ES-I3 (cell line): ENCODE data around the gene EHD1.
A peak's percentile ranks its signal among the peaks of the same experiment; 100 is the strongest.

Source experiments
- H3K36me3 ChIP-seq: 2 replicates; pipeline ENCODE4 v1.6.1; 2013; ENCODE audit warnings: mild to moderate bottlenecking, low read length, control low read depth, moderate library complexity; ENCODE audit not compliant: insufficient read depth
- H3K4me1 ChIP-seq: 2 replicates; pipeline ENCODE4 v1.6.1; 2013; ENCODE audit warnings: mild to moderate bottlenecking, control low read depth, low read length; ENCODE audit not compliant: insufficient read depth
- H3K9ac ChIP-seq: 2 replicates; pipeline ENCODE4 v1.6.1; 2013; ENCODE audit warnings: low read depth, mild to moderate bottlenecking, low read length, moderate library complexity
- H3K9me3 ChIP-seq: 2 replicates; pipeline ENCODE4 v1.6.1; 2013; ENCODE audit warnings: mild to moderate bottlenecking, low read length, moderate library complexity; ENCODE audit not compliant: control insufficient read depth, insufficient read depth

The EHD1 gene

GRCh38 chr11:64890522-64890939 lies 12.1 kb upstream of the EHD1 start:
- no peak overlapping the region for H3K9ac ChIP-seq
- H3K4me1 ChIP-seq: peaks cover 22% of the 10 kb centered on the region; the same call in 1 of the 2 replicates
- H3K9me3 ChIP-seq: no peaks in the 10 kb centered on the region
- no peaks in the 10 kb centered on the region for H3K36me3 ChIP-seq

- no peaks in the 10 kb centered on the region for H3K36me3 ChIP-seq
- H3K4me1 ChIP-seq: peaks cover 16% of the 10 kb centered on the region; the same call in 1 of the 2 replicates
- no peak overlapping the region; the same call in 1 of the 2 replicates for H3K9ac ChIP-seq
- H3K9me3 ChIP-seq: no peaks in the 10 kb centered on the region
Measured at GRCh38 chr11:64888729-64889511, 10.5 kb upstream of the EHD1 start.

DNA sequence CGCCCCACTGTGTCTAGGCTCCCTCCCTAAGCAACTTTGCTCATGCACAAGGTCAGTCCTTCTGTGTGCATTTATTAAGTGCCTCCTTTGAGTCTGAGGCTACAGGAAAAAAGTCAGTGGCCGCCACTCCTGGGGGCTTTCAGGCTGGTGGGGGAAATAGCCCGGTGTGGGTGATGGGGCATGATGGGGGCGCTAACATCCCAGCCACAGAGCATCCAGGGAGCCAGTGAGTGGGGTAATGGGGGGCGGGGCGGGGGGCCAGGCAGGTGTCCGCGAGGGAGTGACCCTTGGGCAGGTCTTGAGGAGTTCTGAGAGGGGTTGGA lies 9.9 kb upstream of the EHD1 start:
- Histone ChIP-seq H3K36me3 (no peaks in the 10 kb centered on the region), H3K9me3 (no peaks in the 10 kb centered on the region), H3K9ac (no peak overlapping the region), H3K4me1 (peaks cover 16% of the 10 kb centered on the region; the same call in 1 of the 2 replicates)

DNA sequence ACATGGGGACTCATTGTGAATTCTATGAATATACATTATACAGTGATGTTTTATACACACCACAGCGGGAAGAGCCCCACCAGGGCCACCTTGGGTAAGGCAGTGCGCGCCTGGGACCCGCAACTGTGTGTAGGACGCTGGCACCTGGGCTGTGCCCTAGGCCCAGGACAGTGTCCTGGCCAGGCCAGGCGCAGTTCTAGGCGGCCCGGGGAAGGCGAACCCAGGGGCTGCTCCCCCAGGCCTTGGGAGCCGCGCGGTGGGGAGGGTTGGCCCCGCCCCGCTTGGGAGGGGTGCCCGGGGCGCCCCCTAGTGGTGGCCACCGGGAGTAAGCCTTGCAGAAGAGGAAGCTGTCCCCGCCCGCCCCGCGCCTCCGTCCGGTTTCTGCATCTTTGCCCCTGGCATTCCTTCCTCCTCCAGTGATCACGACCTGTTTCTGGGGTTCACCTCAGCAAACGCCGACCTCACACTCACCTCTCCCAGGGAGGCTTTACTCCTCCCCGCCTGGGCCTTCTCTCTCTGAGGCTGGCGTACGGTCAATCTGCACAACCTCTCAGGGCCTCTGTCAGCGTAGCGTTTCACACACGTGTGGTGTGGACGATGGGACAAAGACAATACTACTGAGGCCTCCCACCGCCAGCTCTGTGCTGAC lies 9.5 kb upstream of the EHD1 start:
- H3K9ac ChIP-seq: peak overlapping the region; percentile 30; the same call in 1 of the 2 replicates

DNA sequence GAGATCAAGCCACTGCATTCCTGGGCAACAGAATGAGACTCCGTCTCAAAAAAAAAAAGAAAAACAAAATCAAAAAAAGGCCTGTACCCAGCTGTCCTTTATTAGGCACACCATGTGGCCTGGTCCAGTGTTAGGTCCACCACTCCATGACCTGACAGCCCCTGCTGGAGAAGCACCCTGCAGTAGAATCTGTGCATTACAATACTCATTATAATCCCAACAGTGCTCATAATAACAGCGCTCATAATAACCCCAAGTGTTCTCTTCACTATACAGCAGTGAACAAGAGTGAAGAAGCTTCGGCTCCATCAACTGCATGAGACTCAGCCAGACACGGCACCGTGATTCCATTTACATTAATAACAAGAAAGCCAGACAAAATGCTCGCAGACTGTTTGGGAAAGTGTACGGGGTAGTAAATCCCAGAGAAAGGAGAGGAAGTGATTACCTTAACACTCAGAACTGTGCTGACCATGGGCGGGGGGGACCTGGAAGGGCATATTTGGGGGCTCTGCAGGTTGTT lies 8.9 kb upstream of the EHD1 start:
- Histone ChIP-seq H3K9me3 (no peaks in the 10 kb centered on the region), H3K4me1 (peaks cover 16% of the 10 kb centered on the region; the same call in 1 of the 2 replicates), H3K36me3 (no peaks in the 10 kb centered on the region), H3K9ac (0 out of 2 replicates have a peak overlapping the region, but pooled peaks have one; percentile 30)

More for the DNA sequence above, 9.5 kb upstream of the EHD1 start:
- no peaks in the 10 kb centered on the region for H3K36me3 ChIP-seq
- no peaks in the 10 kb centered on the region for H3K9me3 ChIP-seq
- peaks cover 16% of the 10 kb centered on the region; the same call in 1 of the 2 replicates for H3K4me1 ChIP-seq

GRCh38 chr11:64885367-64886286 lies 7.2 kb upstream of the EHD1 start:
- Histone ChIP-seq H3K36me3 (no peaks in the 10 kb centered on the region), H3K4me1 (peaks cover 16% of the 10 kb centered on the region; the same call in 1 of the 2 replicates), H3K9me3 (no peaks in the 10 kb centered on the region), H3K9ac (no peak overlapping the region)

- Histone ChIP-seq H3K4me1 (peaks cover 12% of the 10 kb centered on the region; the same call in 1 of the 2 replicates), H3K9me3 (no peaks in the 10 kb centered on the region), H3K9ac (no peak overlapping the region), H3K36me3 (no peaks in the 10 kb centered on the region)
Measured at GRCh38 chr11:64884019-64884418, 5.6 kb upstream of the EHD1 start.

DNA sequence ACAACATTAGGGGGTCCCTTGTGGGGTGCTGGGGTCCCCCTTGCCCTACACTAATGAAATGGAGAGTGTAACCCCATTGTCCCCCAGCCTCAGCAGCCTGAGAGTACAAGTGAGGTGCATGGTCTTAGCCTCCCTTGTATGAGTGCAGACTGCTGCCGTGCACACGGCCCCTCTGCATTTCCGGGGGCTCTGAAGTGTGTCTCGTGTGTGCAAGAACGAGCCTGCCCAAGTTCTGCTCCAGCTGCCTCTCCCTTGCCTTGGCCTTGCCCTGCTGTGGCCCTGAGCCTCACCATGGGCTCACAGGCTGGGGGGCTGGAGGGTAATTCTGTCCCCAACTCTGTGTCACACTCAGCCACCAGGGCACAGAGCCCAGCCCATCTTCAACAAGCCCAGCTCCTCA lies 5.2 kb upstream of the EHD1 start:
- no peaks in the 10 kb centered on the region for H3K36me3 ChIP-seq
- H3K4me1 ChIP-seq: peaks cover 8% of the 10 kb centered on the region; the same call in 1 of the 2 replicates
- H3K9me3 ChIP-seq: no peaks in the 10 kb centered on the region
- no peak overlapping the region for H3K9ac ChIP-seq

DNA sequence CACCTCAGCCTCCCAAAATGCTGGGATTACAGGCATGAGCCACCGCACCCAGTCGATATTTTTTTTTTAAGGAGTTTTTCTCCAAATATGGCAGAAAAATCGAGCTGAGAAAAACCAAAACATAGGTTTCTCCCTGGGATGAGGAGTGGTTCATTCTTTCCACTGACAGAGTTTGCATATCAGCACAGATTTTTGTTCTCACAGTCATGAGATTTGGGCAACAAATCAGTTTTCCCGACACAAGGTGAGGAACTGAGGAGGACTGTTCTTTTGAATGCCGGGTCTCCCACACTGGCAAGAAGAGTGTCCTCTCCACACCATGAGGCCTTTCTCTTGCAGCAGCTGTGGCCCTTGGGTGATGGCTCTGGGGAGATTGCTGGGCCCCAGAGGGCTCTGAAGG lies 3.8 kb upstream of the EHD1 start:
- Histone ChIP-seq H3K9ac (no peak overlapping the region), H3K4me1 (peaks cover 2% of the 10 kb centered on the region; the same call in 1 of the 2 replicates), H3K9me3 (no peaks in the 10 kb centered on the region), H3K36me3 (no peaks in the 10 kb centered on the region)

DNA sequence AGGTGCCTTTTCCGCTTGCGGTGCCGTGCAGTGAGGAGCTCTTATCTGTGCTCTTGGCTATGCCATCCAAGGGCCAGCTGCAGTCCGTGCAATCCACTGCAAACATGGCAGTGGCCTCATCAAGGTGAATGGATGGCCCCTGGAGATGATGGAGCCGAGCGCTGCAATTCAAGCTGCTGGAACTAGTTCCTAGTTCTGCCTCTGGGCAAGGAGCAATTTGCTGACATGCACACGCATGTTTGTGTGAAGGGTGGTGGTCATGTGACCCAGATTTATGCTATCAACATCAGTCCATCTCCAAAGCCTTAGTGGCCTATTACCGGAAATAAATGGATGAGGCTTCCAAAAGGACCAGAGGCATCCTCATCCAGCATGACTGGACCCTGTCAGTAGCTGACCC lies 3.1 kb upstream of the EHD1 start:
- H3K4me1 ChIP-seq: peaks cover 7% of the 10 kb centered on the region; the same call in 1 of the 2 replicates
- no peaks in the 10 kb centered on the region for H3K9me3 ChIP-seq
- no peak overlapping the region for H3K9ac ChIP-seq
- no peaks in the 10 kb centered on the region for H3K36me3 ChIP-seq

DNA sequence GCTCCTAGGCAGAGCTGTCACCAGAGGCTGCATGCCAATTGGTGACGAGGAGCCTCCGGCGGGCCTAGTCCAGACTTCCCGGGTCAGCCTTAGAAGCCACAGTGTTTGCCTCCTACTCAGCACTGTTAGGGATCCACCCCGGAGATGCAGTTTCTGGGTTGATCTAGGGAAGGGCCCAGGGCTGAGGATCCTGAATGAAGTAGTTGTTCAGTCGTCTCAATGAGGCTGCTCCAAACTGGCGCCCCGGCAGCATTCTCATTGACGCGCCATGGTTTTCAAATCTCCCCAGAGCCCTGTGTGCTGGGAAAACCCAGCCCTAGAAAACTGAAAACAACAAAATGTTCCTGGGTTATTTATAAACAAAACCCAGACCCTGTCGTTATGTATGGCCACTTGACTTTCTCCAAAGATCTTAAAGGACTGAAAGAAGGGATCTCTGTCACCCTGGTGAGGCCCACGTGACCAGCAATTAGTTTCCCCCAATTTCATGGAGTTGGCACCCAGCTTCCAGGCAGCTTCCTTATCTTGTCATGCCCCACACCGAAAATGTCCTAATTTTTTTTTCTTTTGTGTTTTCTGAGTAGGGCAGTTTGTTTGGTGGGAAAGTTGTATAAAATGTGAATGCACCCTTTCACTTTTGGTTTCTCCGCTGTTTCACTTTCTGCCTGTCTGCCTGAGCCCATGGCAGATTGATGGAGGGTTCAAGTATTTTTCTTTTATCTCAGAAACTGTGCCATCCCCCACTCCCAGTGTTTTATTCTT lies 2.0 kb upstream of the EHD1 start:
- H3K9me3 ChIP-seq: no peaks in the 10 kb centered on the region
- no peak overlapping the region for H3K9ac ChIP-seq
- H3K36me3 ChIP-seq: no peaks in the 10 kb centered on the region
- H3K4me1 ChIP-seq: peaks cover 11% of the 10 kb centered on the region; the same call in 1 of the 2 replicates

DNA sequence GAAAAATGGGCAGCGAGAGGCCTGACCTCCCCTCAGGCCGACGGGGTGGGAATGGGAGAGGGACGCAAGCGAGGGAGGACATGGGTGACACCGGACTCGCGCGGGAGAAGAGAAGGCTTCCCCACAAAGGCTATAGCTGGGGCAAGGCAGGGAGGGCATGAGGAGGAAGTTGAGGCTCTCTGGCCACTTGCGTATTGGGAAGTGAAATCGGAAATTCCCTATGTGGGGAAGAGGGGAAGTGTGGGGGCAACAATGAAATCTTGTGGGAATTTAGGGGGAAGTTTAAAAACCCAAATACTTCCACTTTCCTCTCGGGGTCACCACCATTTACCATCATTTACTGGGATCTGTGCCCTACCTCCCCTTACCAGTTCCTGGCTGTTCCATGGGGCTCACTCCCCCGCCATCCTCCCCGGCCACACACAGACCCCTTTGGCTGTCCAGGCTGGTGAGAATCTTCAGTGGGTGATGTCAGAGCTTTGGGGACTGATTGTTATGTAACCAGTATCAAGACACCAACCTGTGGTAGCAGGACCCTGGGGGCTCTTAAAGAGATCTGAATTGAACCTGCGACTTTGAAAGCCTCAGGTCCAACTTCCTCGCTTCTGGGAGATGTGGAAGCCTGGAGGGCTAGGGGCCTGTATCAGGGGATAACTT lies 951 bp upstream of the EHD1 start:
- H3K36me3 ChIP-seq: no peaks in the 10 kb centered on the region
- peaks cover 11% of the 10 kb centered on the region; the same call in 1 of the 2 replicates for H3K4me1 ChIP-seq
- H3K9ac ChIP-seq: peak overlapping the region; percentile 87
- no peaks in the 10 kb centered on the region for H3K9me3 ChIP-seq

DNA sequence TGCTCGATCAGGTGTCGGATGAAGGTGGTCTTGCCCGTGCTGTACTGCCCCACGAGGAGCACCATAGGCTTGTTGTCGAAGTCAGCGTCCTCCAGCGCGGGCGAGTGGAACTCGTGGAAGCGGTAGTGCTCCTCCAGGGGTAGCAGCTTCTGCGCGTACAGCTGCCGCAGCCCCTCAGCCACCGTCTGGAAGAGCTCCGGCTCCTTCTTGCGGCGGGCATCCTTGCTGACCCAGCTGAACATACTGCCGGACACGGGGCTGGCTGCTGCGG lies 263 bp downstream of the EHD1 start:
- Histone ChIP-seq H3K9me3 (no peaks in the 10 kb centered on the region), H3K9ac (peak overlapping the region; percentile 82), H3K4me1 (peaks cover 11% of the 10 kb centered on the region; the same call in 1 of the 2 replicates), H3K36me3 (0 out of 2 replicates have a peak, but pooled peaks cover under 1% of the 10 kb centered on the region)
